Lower leg skin (tissue), 4 donors: ENCODE data around the gene ADD2. TPM values are rescaled to one million over a fixed set of nuclear protein-coding genes. Genes with fewer than 3 reads are reported as not detected.

ENCODE experiments used
- DNase-seq, 2 donors: peaks; one replicate each; pipeline ENCODE4 v3.0.0-alpha.2; 2019; ENCODE audit warnings: low spot score in 2 of 2
- H3K4me3 ChIP-seq: fragments of 200-600 bp; sonication (generic); 2 replicates; pipeline ENCODE4 v1.5.1; 2017; ENCODE audit warnings: mild to moderate bottlenecking, low read depth; ENCODE audit not compliant: poor library complexity, severe bottlenecking
- CTCF ChIP-seq, 3 donors: fragments of 450-650 bp; IDR thresholded peaks; one replicate each; pipeline ENCODE4 v1.5.1; 2016; ENCODE audit warnings: antibody characterized with exemption in 3 of 3, mild to moderate bottlenecking in 3 of 3, moderate library complexity in 2 of 3
- POLR2A ChIP-seq, 2 donors: fragments of 450-650 bp; IDR thresholded peaks; one replicate each; pipeline ENCODE4 v1.6.1; 2016 to 2017; ENCODE audit warnings: antibody characterized with exemption in 2 of 2, mild to moderate bottlenecking in 1 of 2, moderate library complexity in 1 of 2
- WGBS, 2 donors: methylation state at CpG; one replicate each; pipeline ENCODE4 v1.1.5; 2018; 5-methylcytosine and 5-hydroxymethylcytosine counted together
- intact Hi-C: fragments of 100-400 bp; cut with DNase I; formaldehyde crosslinking; loops from one replicate; pipeline ENCODE4 v1.15.0; 2023; ENCODE audit warnings: low total_unique reads
- total RNA-seq, 4 donors: library from RNA; depleted of rRNA; stranded (reverse); fragments of >200 nt; gene quantifications; one replicate each; pipeline ENCODE4 v1.1.0, GENCODE V29; 2016

Gene ADD2
- total RNA-seq, 4 donors from 2014 or later: 0.17 to 1.2 (median 0.54) TPM

- DNase-seq: no peak
- no peak overlapping the region for H3K4me3 ChIP-seq
- TF ChIP-seq CTCF (IDR thresholded peaks at IDR 0.05): no peak
- TF ChIP-seq POLR2A (IDR thresholded peaks at IDR 0.05): no peak
- intact Hi-C loops: no loop called here
- 75 to 95% methylated on average over 2 of the region's 2 CpGs for WGBS, 2 donors
Measured at GRCh38 chr2:70771446-70771845, 3.4 kb upstream of the ADD2 start.

GRCh38 chr2:70769450-70769849, 1.4 kb upstream of the ADD2 start:
- H3K4me3 ChIP-seq: no peak overlapping the region
- no peak for DNase-seq
- no peak for TF ChIP-seq CTCF (IDR thresholded peaks at IDR 0.05)
- no peak for TF ChIP-seq POLR2A (IDR thresholded peaks at IDR 0.05)
- 58 to 64% methylated on average over 2 of the region's 2 CpGs for WGBS, 2 donors
- intact Hi-C loops: no loop called here

- intact Hi-C loops: no loop called here
- TF ChIP-seq CTCF (IDR thresholded peaks at IDR 0.05): no peak
- no peak for TF ChIP-seq POLR2A (IDR thresholded peaks at IDR 0.05)
- H3K4me3 ChIP-seq: no peak overlapping the region
- DNase-seq: no peak
- WGBS, 2 donors: 57 to 66% methylated on average over 7 of the region's 7 CpGs
Measured at GRCh38 chr2:70768590-70769085, 638 bp upstream of the ADD2 start.

GRCh38 chr2:70767079-70767698, 811 bp downstream of the ADD2 start:
- 0 to 1% methylated on average over 27 to 29 of the region's 51 CpGs for WGBS, 2 donors
- TF ChIP-seq POLR2A (IDR thresholded peaks at IDR 0.05): no peak
- TF ChIP-seq CTCF (IDR thresholded peaks at IDR 0.05): no peak
- DNase-seq: no peak
- peak overlapping the region; percentile 32 for H3K4me3 ChIP-seq
- intact Hi-C loops: no loop called here

GRCh38 chr2:70766357-70767078, 1.5 kb downstream of the ADD2 start:
- WGBS, 2 donors: 15 to 16% methylated on average over 7 of the region's 7 CpGs
- DNase-seq: no peak
- peak overlapping the region; percentile 32 for H3K4me3 ChIP-seq
- TF ChIP-seq CTCF (IDR thresholded peaks at IDR 0.05) (no peak), POLR2A (IDR thresholded peaks at IDR 0.05) (no peak)
- intact Hi-C loops: no loop called here
